IMR-90 (cell line): ENCODE measurements around the gene MFN2.

Experiments used
- BHLHE40 ChIP-seq: fragments of 150-350 bp; IDR thresholded peaks from 2 replicates; pipeline ENCODE4 v1.6.1; 2016; ENCODE audit warnings: mild to moderate bottlenecking, low read depth, low read length
- CEBPB ChIP-seq: IDR thresholded peaks from 2 replicates; pipeline ENCODE4 v1.6.1; 2012; ENCODE audit warnings: low read depth, low read length, improper control_type of control experiment
- CHD1 ChIP-seq: IDR thresholded peaks from 2 replicates; pipeline ENCODE4 v1.6.1; 2012; ENCODE audit warnings: low read depth, low read length, improper control_type of control experiment
- CTCF ChIP-seq: conservative IDR thresholded peaks from 2 replicates; pipeline ENCODE4 v1.5.1; 2012; ENCODE audit warnings: mild to moderate bottlenecking, low read depth, low read length, improper control_type of control experiment
- FOS ChIP-seq: fragments of 150-350 bp; IDR thresholded peaks from 2 replicates; pipeline ENCODE4 v1.6.1; 2016; ENCODE audit warnings: low read depth, low read length
- MAFK ChIP-seq: IDR thresholded peaks from 2 replicates; pipeline ENCODE4 v1.6.1; 2012; ENCODE audit warnings: low read depth, low read length, improper control_type of control experiment
- MXI1 ChIP-seq: IDR thresholded peaks from 2 replicates; pipeline ENCODE4 v1.6.1; 2012; ENCODE audit warnings: low read depth, mild to moderate bottlenecking, low read length, moderate library complexity, borderline replicate concordance
- NFE2L2 ChIP-seq: fragments of 150-350 bp; IDR thresholded peaks from 2 replicates; pipeline ENCODE4 v1.6.1; 2016; ENCODE audit warnings: low read depth, mild to moderate bottlenecking, low read length
- POLR2A ChIP-seq: IDR thresholded peaks from 2 replicates; pipeline ENCODE4 v1.6.1; 2012; ENCODE audit warnings: mild to moderate bottlenecking, low read depth, low read length
- RAD21 ChIP-seq: IDR thresholded peaks from 2 replicates; pipeline ENCODE4 v1.6.1; 2012; ENCODE audit warnings: low read length, improper control_type of control experiment
- RCOR1 ChIP-seq: IDR thresholded peaks from 2 replicates; pipeline ENCODE4 v1.6.1; 2012; ENCODE audit warnings: mild to moderate bottlenecking, low read length, improper control_type of control experiment; ENCODE audit not compliant: insufficient replicate concordance
- RFX5 ChIP-seq: IDR thresholded peaks from 2 replicates; pipeline ENCODE4 v1.8.0; 2012; ENCODE audit warnings: low read depth, mild to moderate bottlenecking, low read length, moderate library complexity
- SMC3 ChIP-seq: fragments of 150-350 bp; IDR thresholded peaks from 2 replicates; pipeline ENCODE4 v1.6.1; 2016; ENCODE audit warnings: low read depth, mild to moderate bottlenecking, antibody characterized with exemption, low read length, moderate library complexity
- USF2 ChIP-seq: fragments of 150-350 bp; IDR thresholded peaks from 2 replicates; pipeline ENCODE4 v1.6.1; 2017; ENCODE audit warnings: mild to moderate bottlenecking, antibody characterized with exemption, low read length, low read depth

- TF ChIP-seq CHD1 (no peak), RAD21 (no peak), POLR2A (no peak), CTCF (no peak), BHLHE40 (no peak), CEBPB (no peak), SMC3 (no peak), MAFK (no peak), MXI1 (no peak), NFE2L2 (no peak), RFX5 (no peak), FOS (no peak), USF2 (no peak), RCOR1 (no peak)
These were observed 11.9 kb downstream of the MFN2 start for GRCh38 chr1:11991969-11992676.
